Limb (tissue), 2 donors: ENCODE measurements around the gene ANKRD63.

Source experiments
- DNase-seq, 2 donors: peaks; one replicate each; pipeline ENCODE4 v3.0.0-alpha.2; 2016; ENCODE audit errors: extremely low spot score in 2 of 2

The ANKRD63 gene, protein sequence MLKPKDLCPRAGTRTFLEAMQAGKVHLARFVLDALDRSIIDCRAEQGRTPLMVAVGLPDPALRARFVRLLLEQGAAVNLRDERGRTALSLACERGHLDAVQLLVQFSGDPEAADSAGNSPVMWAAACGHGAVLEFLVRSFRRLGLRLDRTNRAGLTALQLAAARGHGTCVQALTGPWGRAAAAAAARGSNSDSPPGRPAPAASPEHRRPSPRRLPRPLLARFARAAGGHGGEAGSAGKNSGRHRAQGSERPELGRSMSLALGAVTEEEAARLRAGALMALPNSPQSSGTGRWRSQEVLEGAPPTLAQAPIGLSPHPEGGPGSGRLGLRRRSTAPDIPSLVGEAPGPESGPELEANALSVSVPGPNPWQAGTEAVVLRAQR

DNA sequence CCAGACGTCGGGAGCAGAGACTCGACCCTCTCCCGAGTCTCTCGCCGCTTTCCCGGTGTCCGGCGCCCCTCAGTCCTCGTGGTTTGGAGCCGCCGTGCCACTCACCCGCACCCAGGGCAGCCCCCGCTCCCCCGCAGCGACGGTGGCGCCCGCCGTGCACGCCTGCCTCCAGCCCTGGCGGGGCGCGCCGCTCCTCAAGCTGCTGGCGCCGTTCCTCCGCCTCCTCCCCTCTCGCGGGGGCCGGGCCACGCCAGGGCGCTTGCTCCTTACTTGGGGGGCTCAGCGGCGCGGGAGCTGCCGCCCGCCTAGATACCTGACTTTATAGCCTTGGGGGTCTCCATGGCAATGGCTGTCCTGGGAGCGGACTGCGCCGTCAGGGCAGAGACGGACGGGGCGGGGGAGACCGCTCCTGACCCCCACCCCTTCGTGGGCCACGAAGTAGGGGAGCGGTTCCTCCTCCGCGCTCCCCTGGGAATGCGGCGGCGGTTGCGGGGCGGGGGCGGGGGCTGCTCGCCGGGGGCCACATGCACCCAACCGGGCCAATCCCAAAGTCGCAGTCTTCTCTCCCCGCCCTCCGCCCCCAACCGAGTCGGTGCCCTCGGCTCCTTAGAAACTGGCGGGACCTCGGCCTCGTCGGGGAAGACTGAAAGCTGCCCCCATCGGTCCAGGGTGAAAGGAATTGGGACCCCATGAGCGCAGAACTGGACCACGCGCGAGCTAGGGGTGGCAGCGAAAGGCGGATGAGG, at the start of gene ANKRD63:
Gene ANKRD63 (minus strand): TSS at position 196 of the 746 bp plus-strand sequence. CDS start 478 bp downstream, outside the sequence.
- peak in 1 of 2 donors; percentile 65 for DNase-seq

GRCh38 chr15:40332113-40332781, 49.4 kb upstream of the ANKRD63 start:
- no peak for DNase-seq

GRCh38 chr15:40331637-40332036, 48.8 kb upstream of the ANKRD63 start:
- no peak for DNase-seq

DNA sequence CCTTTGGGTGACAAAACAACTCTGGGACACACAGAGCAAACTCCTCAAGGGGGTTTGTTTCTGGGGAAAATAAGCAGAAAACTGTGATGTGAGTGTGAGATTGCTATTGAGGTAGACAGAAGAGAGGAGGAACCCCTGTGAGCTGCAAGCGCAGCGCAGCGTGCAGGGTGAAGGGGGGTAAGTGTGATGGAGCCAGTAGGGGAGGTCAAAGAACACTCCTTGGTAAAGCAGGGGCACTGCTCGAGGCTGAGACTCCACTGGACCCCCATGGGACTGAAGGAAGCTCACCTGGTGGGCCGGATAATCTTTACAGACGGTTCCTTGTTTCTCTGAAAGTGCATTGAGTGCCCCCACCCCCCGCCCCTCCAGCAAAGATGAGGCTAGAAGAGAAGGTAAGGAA, 48.2 kb upstream of the ANKRD63 start:
- DNase-seq, result no peak

DNA sequence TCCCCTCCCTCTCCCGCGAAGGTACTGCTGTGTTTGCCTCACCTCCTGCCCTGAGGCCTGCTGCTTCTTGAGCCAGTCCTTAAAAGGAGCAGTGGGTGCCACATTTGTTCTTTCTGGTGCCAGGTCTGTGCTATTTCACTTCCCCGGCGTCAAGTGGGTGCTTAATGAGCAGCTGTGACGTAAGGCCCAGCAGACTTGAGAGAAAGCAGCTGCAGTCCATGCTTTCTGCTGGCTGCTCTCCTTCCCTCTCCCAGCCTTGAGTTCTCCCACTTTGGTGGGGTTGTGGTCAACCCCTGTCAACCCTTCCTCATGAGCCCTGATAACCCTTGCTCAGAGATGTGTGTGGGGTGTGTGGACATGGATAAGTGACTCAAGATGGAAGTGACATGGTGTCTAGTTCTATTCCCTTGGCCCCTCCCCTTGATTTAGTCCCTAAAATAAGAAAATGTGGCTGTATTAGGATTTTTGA, 47.5 kb upstream of the ANKRD63 start:
- DNase-seq, result no peak

DNA sequence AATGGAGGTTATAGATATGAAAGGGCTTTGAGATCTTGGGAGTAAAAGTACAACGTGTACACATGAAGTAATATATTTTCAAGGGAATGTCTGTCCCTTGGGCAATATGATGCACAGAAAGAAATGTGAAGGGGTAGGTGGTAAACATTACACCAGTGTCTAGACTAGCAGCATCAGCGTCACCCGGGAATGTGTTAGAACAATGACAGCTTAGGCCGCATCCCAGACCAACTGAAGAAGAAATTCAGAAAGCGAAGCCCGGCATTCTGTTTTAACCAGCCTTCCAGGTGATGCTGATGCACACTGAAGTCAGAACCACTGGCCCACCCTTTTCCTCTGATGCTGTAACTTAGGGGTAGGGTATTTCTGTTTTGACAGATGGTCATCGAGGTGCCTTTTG, 46.9 kb upstream of the ANKRD63 start:
- no peak for DNase-seq

DNA sequence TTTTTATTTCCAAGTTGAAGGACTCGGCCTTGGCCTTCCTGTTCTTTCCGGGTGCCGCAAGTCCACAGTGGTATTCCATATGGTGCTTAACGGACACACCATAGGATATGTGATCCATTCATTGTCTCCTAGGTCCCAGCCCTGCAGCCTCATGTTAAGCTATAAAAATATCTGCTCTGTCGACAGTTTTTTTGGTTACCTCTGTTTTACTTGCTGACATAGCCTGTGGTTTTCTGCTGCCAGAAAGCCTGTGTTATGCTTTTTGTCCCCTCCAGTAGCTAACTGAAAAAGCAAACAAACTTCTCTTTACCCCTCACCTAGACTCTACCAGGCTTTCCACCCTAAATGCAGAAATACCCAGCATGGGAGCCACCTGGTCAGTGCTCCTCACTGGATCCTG, 45.9 kb upstream of the ANKRD63 start:
- no peak for DNase-seq

DNA sequence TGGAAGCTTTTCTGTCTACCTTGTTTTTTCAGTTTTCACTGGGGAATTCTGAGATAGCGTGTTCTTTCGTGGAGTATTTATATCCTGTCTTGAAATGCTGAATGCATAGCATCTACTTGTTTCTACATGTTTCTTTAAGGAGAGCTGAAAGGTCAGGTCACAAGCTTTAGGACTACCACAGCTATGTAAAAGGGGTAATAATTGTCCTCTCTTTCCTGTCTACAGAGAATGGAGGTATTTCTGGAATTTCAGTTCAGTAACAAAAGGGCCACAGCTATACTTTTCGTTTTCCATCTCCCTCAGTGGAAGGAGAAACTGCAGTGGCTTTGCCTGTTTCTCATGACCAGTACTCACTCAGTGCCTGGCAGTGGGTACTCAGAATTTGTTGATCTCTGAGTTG, 45.3 kb upstream of the ANKRD63 start:
- no peak for DNase-seq

GRCh38 chr15:40327457-40327856, 44.6 kb upstream of the ANKRD63 start:
- DNase-seq, result no peak

DNA sequence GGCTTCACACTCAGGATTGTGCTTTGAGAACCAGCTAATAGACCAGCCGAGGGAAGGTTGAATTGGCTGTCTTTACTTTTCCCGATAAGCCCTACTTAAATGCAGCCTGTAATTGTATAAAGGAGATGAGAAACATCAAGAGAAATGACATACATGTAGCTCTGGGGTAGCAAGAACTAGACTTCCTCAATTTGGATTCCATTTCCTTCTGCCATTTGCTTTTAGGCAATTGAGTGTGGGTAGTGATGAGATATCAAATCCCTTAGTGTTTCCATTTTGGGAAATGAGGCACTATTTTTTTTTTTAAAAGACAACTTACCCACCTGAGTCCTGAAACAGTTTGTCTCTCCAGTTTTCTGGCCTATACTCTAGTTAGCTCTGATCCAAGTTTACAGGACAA, 42.8 kb upstream of the ANKRD63 start:
- no peak for DNase-seq

DNA sequence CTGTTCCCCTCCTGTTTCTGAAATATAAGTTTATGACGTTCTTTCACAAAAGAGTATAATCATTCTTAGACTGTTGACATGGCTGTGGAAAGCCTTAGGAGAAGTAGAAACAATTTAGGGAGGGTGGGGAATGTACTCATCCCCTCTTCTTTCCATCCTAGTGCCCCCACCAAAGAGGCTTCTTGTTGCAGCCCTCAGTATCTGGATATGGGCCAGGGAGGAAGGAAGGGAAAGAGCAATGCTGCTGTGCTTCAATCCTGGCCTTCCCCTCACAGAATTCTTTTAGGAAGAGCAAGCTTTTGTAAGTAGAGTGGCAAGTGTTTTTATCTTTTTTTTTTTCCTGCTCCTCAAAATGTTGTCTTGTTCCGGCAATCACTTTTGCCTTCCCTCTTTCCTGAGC, 42.3 kb upstream of the ANKRD63 start:
- no peak for DNase-seq

GRCh38 chr15:40323953-40324937, 41.4 kb upstream of the ANKRD63 start:
- DNase-seq, result peak in 1 of 2 donors; percentile 66

- peak; percentile 92 to 95 for DNase-seq
These were observed 40.5 kb upstream of the ANKRD63 start, which contains the start of gene INAFM2 for GRCh38 chr15:40323239-40323952. INAFM2 (plus strand) TSS chr15:40323692; CDS start chr15:40324056, 364 bp downstream.

DNA sequence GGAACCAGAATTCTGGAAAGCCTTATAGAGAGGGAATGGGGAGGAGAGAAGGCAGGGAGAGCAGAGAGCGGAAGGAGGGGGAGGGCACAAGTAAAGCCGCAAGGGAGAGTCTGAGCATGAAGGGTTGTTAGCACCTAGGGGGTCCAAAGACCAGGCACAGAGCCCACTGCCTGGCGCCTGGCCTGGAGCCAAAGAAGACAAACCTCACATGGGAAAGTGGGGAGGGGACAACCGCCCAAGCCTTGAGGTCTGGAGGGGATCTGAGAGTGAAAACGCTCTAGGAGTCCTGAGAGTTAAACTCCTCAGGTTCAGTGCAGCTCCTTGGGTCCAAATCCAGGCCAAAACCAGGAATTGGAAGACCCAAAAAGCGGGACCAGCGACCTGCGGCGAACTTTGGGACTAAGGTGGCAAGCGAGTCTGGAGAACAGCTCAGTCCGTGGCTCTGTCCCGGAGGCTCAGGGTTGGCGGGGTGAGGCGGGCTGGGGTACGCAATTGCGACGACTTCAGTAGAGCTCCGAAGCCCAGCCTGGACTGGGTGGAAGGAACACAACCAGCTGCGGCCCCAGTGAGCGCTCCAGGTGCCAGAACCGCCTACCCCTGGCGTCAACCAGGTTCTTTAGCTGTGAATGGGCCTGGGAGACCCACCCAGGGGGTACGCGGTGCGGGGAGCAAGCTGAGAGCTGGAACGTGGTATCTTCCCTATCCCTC, 39.8 kb upstream of the ANKRD63 start:
- DNase-seq, result peak in 1 of 2 donors; percentile 66

DNA sequence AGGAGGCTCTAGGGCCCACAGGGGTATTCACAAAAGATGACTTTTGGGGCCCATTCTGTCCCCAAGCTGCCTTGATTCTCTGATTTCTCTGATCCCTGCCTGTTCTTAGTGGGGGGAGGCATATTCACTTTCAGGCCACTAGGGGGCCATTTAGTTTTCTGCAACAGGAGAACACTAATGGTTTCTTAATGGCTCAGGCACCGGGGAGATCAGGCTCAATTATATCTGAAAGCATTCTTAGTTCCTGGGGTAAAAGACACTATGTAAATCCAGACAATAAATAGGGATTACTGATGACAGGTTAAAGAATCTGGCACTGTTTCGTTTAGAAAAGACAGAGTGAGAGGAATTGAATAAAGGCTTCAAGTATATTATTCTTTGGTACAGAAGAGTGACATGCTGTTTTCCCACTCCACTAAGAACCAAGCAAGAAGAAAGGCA, 38.1 kb upstream of the ANKRD63 start:
- DNase-seq, result peak in 1 of 2 donors; percentile 80

GRCh38 chr15:40320409-40320808, 37.5 kb upstream of the ANKRD63 start:
- no peak for DNase-seq

DNA sequence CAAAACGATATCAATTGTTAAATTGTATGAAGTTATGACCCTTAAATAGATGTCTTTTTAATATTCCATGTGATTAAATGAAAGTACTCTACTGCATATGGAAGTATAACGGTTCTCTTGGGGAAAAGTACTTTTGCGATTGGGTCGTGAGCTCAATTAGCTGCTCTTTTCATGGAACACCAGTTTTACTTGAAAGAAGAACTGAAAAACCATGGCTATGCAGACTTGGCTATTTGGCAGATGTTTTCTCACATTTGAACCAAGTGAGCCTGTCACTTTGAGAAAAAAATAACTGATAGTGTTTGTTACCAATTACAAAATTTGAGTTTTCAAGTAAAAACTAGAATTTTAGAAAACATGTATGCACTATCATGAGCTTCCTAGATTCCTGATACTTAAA, 34.7 kb upstream of the ANKRD63 start:
- DNase-seq, result no peak

- DNase-seq, result no peak
These were observed 34.1 kb upstream of the ANKRD63 start for GRCh38 chr15:40316931-40317330.

- DNase-seq, result no peak
These were observed 31.9 kb upstream of the ANKRD63 start for GRCh38 chr15:40314723-40315276.
